GF-D8 (cell line): ENCODE results near the gene NDUFS7.
A peak's percentile ranks its signal among the peaks of the same experiment; 100 is the strongest.

Experiments used
- DNase-seq: peaks from one replicate; lab custom pipeline; 2025; lab: John Stamatoyannopoulos, UW

NDUFS7 gene

GRCh38 chr19:1383312-1384084 lies at the start of gene NDUFS7:
TSS of gene NDUFS7 (plus strand) at chr19:1383907. CDS start at chr19:1383927, 20 bp downstream.
- DNase-seq = peak; percentile 60

- DNase-seq = no peak
Observed at GRCh38 chr19:1336079-1336684, 47.5 kb upstream of the NDUFS7 start.

GRCh38 chr19:1340681-1341469 lies 42.8 kb upstream of the NDUFS7 start:
- DNase-seq = no peak

GRCh38 chr19:1343041-1343440 lies 40.7 kb upstream of the NDUFS7 start:
- DNase-seq = no peak

- DNase-seq = no peak
Observed at GRCh38 chr19:1349211-1349610, 34.5 kb upstream of the NDUFS7 start.

DNA sequence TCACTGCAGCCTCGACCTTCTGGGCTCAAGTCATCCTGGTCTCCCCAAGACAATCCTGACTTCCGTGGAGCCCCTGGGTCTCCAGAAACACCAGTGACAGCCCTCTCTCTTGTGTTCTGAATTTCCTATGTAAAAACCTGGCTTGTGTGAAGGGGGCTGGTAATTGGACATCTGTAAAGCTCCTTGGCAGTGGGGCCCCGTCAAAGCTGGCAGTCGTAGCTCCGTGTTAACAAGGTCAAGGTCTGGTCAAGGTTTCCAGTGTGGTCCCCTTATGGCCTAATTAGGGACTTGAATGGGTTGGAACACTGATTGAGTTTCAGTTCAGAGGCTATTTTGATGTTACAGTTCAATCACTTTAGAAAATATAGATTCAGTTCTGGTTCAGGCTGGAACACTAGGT lies 32.8 kb upstream of the NDUFS7 start:
- no peak for DNase-seq

GRCh38 chr19:1351381-1351851 lies 32.3 kb upstream of the NDUFS7 start:
- DNase-seq = no peak

DNA sequence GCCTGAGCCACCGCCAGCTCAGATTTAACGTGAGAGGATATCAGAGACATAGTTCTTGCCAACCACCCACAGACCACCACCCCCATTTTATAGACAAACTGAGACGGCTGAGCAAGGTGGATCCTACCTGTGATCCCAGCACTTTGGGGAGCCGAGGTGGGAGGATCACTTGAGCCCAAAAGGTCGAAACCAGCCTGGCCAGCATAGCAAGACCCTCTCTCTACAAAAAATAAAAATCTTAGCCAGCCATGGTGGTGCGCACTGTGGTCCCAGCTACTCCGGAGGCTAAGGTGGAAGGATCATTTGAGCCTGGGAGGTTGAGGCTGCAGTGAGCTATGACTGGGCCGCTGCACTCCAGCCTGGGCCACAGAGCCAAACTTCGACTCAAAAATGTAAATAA lies 30.6 kb upstream of the NDUFS7 start:
- no peak for DNase-seq

DNA sequence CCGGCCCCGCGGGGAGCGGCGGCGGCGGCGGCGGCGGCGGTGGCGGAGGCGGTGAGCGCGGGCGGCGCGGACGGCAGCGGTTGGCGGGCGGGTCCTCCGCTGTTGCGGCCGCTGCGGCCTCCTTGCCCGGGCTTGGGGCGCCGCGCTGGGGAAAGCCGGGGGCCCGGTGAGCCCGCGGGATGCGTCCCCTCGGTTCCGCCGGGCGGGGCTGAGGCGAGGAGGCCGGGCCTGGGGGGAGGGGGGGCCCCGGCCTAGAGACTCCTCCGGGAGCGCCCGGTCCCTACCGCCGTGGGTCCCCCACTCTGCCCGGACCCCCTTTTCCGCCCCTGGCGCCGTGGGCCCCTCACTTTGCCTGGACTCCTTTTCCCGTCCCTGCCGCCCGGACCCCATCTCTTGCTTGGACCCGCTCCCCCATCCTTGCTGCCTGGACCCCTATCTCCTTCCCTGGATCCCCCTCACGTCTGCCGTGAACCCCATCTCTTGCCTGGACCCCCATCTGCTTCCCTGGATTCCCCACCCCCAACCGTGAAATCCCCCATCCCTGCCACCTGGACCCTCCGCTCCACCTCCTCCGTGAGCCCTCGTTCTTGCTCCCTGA lies 28.6 kb upstream of the NDUFS7 start:
- DNase-seq = no peak

DNA sequence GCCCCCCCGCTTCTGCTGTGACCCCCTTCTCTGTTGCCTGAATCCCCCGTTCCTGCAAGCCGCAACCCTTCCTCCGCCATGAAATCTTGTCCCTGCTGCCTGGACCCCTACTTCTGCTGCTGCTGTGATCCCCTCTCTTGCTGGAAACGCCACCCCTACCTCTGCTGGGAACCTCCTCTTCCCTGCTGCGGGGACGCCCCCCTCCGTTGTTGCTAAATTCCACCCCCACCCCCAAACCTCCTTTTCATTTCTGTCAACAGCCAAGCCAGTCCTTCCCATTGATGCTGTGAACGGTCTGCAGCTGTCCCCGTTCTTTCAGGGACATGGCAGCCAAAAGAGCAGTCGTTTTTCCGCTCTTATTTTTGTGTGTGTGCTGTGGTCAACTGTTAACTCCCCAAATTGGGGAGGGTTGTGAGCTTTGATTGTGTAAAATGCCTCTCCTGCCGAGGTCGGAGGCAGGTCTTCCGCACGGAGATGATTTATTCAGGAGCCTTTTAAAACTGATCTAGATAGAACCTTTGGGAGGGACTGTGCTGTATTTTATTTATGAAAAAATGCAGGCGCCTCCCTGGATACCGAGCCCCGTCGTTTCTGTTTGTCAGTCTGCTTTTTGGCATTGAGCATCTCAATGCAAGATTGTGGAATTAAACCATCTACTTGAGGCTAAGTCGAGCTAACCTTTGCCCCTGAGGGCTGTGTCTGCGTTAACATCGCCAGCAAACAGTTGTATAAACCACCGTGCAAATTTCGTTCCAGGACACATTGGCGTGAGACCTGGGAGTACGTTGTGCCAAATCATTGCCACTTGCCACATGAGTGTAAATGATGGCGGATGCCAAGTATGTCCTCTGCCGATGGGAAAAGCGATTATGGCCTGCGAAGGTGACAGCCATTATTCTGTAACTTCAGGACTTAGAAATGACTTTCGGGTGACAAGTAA lies 27.9 kb upstream of the NDUFS7 start:
- no peak for DNase-seq

DNA sequence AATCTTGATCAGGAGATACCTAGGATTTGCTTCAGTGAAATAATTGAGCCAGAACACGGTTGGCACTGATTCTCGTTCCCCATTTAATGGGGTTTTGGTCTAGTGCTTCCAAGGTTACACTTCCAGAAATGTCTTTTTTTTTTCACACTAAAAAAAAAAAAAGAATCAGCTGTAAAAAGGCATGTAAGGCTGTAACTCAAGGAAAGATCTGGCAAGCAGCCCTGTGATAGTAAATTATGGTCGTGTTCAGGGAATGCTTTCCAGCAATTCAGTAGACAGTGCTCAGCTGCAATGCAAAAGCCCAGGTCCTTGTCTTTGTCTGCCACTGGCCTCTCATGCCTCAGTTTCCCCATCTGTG lies 27.2 kb upstream of the NDUFS7 start:
- DNase-seq = no peak

DNA sequence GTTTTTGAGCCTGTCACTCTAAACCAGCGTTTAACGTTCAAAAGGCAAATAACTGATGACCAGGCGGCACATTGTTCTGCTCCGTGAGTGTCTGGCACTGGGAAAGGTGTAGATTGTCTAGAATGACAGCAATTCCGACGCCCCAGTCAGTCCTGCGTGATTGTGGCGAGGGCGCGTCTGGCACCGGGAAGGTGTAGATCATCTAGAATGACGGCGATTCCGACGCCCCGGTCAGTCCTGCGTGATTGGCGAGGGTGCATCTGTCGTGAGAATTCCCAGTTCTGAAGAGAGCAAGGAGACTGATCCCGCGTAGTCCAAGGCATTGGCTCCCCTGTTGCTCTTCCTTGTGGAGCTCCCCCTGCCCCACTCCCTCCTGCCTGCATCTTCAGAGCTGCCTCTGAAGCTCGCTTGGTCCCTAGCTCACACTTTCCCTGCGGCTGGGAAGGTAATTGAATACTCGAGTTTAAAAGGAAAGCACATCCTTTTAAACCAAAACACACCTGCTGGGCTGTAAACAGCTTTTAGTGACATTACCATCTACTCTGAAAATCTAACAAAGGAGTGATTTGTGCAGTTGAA lies 26.1 kb upstream of the NDUFS7 start:
- no peak for DNase-seq

DNA sequence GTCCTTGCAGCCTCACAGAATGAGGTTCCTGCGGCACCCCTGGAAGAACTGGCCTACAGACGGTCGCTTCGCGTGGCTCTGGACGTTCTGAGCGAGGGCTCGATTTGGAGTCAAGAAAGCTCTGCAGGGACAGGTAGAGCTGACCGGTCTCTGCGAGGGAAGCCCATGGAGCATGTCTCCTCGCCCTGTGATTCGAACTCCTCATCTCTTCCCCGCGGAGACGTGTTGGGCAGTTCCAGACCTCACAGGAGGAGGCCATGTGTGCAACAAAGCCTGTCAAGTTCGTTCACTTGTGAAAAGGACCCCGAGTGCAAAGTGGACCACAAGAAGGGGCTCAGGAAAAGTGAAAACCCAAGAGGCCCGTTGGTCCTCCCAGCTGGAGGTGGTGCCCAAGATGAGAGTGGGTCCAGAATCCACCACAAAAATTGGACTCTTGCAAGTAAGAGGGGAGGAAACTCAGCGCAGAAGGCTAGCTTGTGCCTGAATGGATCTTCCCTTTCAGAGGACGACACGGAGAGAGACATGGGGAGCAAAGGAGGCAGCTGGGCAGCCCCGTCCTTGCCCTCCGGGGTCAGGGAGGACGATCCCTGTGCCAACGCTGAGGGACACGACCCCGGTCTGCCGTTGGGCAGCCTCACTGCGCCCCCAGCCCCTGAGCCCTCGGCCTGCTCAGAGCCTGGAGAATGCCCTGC lies 23.4 kb upstream of the NDUFS7 start:
- no peak for DNase-seq

GRCh38 chr19:1360818-1361461 lies 22.8 kb upstream of the NDUFS7 start:
- DNase-seq = peak; percentile 26

- DNase-seq = no peak
Observed at GRCh38 chr19:1361601-1362386, 21.9 kb upstream of the NDUFS7 start.

DNA sequence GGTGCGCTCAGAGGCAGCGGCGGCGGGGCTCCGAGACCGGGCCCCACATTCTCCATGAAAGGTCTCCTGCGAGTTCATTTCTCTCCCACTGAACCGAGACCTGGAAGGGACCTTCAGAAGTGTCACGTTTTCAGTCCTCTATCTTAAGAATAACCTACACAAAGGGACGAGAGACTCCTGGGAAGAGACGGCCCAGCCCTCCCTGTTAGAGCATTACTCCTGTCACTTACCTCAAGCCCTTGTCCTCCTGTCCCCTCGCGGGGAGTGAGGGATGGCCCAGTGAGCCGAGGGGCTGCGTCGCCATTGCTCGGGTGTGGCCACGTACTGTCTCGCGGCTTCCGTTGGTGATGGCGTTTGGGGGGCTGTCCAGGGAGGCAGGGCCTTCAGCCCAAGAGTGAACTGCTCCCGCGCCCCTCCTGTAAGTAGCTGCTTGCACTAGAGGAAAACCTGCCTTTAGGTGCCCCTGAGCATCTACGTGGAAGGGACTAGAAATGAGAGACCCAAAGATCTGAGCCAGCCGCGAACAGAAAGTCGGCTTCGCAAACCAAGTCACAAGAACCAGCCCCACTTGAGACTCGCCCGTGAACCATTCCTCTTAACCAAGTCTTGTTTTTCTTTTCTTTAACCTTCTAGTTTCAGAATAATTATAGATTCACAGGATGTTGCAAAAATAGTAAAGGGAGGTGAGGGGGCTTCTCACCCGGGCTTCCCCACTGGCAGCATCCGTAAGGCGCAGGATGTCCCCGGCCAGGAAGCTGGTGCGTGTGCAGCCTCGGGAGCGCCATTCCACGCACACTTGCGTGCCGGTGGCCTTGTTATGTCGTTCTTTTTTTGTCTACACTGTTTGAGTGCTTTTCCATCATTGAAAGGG lies 21.1 kb upstream of the NDUFS7 start:
- no peak for DNase-seq

GRCh38 chr19:1363599-1363998 lies 20.1 kb upstream of the NDUFS7 start:
- DNase-seq = peak; percentile 78

DNA sequence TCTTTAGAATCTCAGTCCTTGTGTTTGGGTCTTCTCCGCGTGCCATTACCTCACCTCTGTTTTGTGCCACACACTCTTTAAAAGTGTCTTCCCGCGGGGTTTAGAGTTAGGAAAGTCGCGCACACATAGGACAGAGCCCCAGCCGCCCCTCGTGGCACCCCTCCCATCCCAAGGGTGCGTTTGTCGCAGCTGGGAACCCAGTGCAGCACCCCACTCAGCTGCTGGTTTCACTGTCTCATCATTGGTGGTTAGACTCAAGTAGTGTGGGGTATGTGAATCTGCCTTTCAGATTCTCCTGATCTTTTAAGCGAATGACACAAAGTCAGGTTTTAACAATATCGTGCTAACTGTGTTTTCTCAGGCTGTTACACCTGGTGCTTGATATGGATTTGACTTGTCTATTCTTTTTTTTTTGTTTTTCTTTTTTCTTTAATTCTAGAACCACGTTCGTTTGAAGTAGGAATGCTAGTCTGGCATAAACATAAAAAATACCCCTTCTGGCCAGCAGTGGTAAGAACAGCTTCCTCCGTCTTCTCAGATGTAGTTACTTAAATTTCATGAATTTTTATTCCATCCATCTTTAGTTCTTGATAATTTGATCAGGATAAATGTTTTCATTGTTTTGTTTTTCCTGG lies 19.5 kb upstream of the NDUFS7 start:
- peak; percentile 63 for DNase-seq
